Neural progenitor cell (in vitro differentiated cells): ENCODE results near the gene TTC4.

Experiments
- EZH2phosphoT487 ChIP-seq: fragments of 200-600 bp; sonication (generic); IDR thresholded peaks from 2 replicates; pipeline ENCODE4 v1.6.1; 2017; ENCODE audit warnings: antibody characterized with exemption
- TF ChIP-seq, protein P1 (sequence below): fragments of 200-600 bp; sonication (generic); IDR thresholded peaks from 2 replicates; pipeline ENCODE4 v1.5.1; 2017; ENCODE audit warnings: antibody characterized with exemption, mild to moderate bottlenecking

DNA sequence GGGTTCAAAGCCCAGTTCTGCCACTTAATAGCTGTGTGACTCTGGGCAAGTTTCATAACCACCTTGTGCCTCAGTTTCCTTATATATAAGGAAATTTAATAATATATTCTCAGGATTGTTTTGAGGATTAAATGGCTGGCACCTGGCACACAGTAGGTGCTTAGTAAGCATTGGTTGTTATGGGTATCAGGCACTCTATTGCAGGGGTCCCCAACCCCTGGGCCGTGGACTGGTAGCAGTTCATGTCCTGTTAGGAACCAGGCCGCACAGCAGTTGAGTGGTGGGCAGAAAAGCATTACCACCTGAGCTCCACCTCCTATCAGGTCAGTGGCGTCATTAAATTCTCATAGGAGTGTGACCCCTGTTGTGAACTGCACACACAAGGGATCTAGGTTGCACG lies 30.2 kb downstream of the TTC4 start:
- TF ChIP-seq, protein P1, sequence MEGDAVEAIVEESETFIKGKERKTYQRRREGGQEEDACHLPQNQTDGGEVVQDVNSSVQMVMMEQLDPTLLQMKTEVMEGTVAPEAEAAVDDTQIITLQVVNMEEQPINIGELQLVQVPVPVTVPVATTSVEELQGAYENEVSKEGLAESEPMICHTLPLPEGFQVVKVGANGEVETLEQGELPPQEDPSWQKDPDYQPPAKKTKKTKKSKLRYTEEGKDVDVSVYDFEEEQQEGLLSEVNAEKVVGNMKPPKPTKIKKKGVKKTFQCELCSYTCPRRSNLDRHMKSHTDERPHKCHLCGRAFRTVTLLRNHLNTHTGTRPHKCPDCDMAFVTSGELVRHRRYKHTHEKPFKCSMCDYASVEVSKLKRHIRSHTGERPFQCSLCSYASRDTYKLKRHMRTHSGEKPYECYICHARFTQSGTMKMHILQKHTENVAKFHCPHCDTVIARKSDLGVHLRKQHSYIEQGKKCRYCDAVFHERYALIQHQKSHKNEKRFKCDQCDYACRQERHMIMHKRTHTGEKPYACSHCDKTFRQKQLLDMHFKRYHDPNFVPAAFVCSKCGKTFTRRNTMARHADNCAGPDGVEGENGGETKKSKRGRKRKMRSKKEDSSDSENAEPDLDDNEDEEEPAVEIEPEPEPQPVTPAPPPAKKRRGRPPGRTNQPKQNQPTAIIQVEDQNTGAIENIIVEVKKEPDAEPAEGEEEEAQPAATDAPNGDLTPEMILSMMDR, result no peak
- no peak for TF ChIP-seq EZH2phosphoT487
